GM23338 (cell line): ENCODE results near the gene CARHSP1. TPM values are rescaled to one million over a fixed set of nuclear protein-coding genes. Genes with fewer than 3 reads are reported as not detected.

ENCODE experiments used
- ATAC-seq: fragments of 200-7000 bp; cut with Tn5 transposase; 3 replicates; pipeline ENCODE4 v1.9.1; 2020
- DNase-seq: peaks from one replicate; pipeline ENCODE4 v3.0.0-alpha.2; 2015; ENCODE audit warnings: low spot score
- H2AFZ ChIP-seq: fragments of 200-600 bp; sonication (generic); 2 replicates; pipeline ENCODE4 v1.8.0; 2016; ENCODE audit warnings: antibody characterized with exemption, mild to moderate bottlenecking, moderate library complexity
- H3F3A ChIP-seq: fragments of 200-600 bp; sonication (generic); replicated peaks from 2 replicates; pipeline ENCODE4 v1.8.0; 2017; ENCODE audit warnings: antibody characterized with exemption, mixed run types, low read depth
- H3K27ac ChIP-seq: fragments of 200-600 bp; sonication (generic); 2 replicates; pipeline ENCODE4 v1.6.1; 2016; ENCODE audit warnings: low read depth
- H3K27me3 ChIP-seq: fragments of 200-600 bp; sonication (generic); 2 replicates; pipeline ENCODE4 v1.8.0; 2016; ENCODE audit warnings: mild to moderate bottlenecking, mixed run types, moderate library complexity; ENCODE audit not compliant: insufficient read depth
- H3K36me3 ChIP-seq: fragments of 200-600 bp; sonication (generic); 2 replicates; pipeline ENCODE4 v1.8.0; 2016; ENCODE audit warnings: mild to moderate bottlenecking; ENCODE audit not compliant: insufficient read depth
- H3K4me1 ChIP-seq: fragments of 200-600 bp; sonication (generic); 2 replicates; pipeline ENCODE4 v1.8.0; 2016; ENCODE audit warnings: mild to moderate bottlenecking, moderate library complexity; ENCODE audit not compliant: insufficient read depth
- H3K4me2 ChIP-seq: fragments of 200-600 bp; sonication (generic); 2 replicates; pipeline ENCODE4 v1.7.1; 2017; ENCODE audit warnings: mixed run types
- H3K4me3 ChIP-seq: fragments of 200-600 bp; sonication (generic); 2 replicates; pipeline ENCODE4 v1.6.1; 2016; ENCODE audit warnings: mixed run types
- H3K79me2 ChIP-seq: fragments of 200-600 bp; sonication (generic); replicated peaks from 2 replicates; pipeline ENCODE4 v1.8.0; 2017; ENCODE audit warnings: mild to moderate bottlenecking; ENCODE audit not compliant: insufficient read depth
- H3K9me2 ChIP-seq: fragments of 200-600 bp; sonication (generic); 2 replicates; pipeline ENCODE4 v1.8.0; 2017; ENCODE audit not compliant: insufficient read depth
- H4K20me1 ChIP-seq: fragments of 200-600 bp; sonication (generic); replicated peaks from 2 replicates; pipeline ENCODE4 v1.8.0; 2017; ENCODE audit warnings: mild to moderate bottlenecking; ENCODE audit not compliant: insufficient read depth
- H3K27ac Mint-ChIP-seq: 2 replicates; pipeline ENCODE4 v1.8.0; 2020; ENCODE audit warnings: inconsistent platforms, mild to moderate bottlenecking, moderate library complexity, mixed read lengths
- H3K27me3 Mint-ChIP-seq: 3 replicates; pipeline ENCODE4 v1.8.0; 2022; ENCODE audit warnings: low read depth, mild to moderate bottlenecking, moderate library complexity, mixed read lengths, inconsistent platforms; ENCODE audit not compliant: insufficient read depth, poor library complexity
- H3K36me3 Mint-ChIP-seq: 3 replicates; pipeline ENCODE4 v1.8.0; 2021; ENCODE audit warnings: low read depth, mild to moderate bottlenecking, inconsistent platforms, moderate library complexity, mixed read lengths
- H3K4me1 Mint-ChIP-seq: 3 replicates; pipeline ENCODE4 v1.8.0; 2020; ENCODE audit warnings: mild to moderate bottlenecking, inconsistent platforms, mixed read lengths
- H3K4me3 Mint-ChIP-seq: 3 replicates; pipeline ENCODE4 v1.8.0; 2021; ENCODE audit warnings: moderate library complexity, mild to moderate bottlenecking, inconsistent platforms, mixed read lengths
- H3K9me3 Mint-ChIP-seq: 3 replicates; pipeline ENCODE4 v1.8.0; 2020; ENCODE audit warnings: moderate library complexity, mild to moderate bottlenecking, inconsistent platforms, mixed read lengths
- CTCF ChIP-seq, 2 experiments: fragments of 200-600 bp in 1 of 2; sonication (generic) in 1 of 2; conservative IDR thresholded peaks; 2 replicates each; pipeline versions ENCODE4 v1.5.1 to v1.6.1; 2016 to 2017; ENCODE audit warnings: antibody characterized with exemption in 2 of 2, low read depth in 2 of 2, mild to moderate bottlenecking in 2 of 2, moderate library complexity in 1 of 2
- ETS1 ChIP-seq: IDR thresholded peaks from 2 replicates; pipeline ENCODE4 v1.6.1; 2016; ENCODE audit warnings: antibody characterized with exemption
- EZH2 ChIP-seq: fragments of 200-600 bp; sonication (generic); IDR thresholded peaks from one replicate; pipeline ENCODE4 v1.8.0; 2017; ENCODE audit warnings: antibody characterized with exemption, mild to moderate bottlenecking, low read depth; ENCODE audit not compliant: unreplicated experiment
- EZH2phosphoT487 ChIP-seq: fragments of 200-600 bp; sonication (generic); IDR thresholded peaks from one replicate; pipeline ENCODE4 v1.8.1; 2018; ENCODE audit warnings: antibody characterized with exemption; ENCODE audit not compliant: unreplicated experiment
- JUNB ChIP-seq: IDR thresholded peaks from one replicate; pipeline ENCODE4 v1.6.1; 2016; ENCODE audit warnings: antibody characterized with exemption; ENCODE audit not compliant: unreplicated experiment
- NANOG ChIP-seq: IDR thresholded peaks from 2 replicates; pipeline ENCODE4 v1.6.1; 2016; ENCODE audit warnings: antibody characterized with exemption, borderline replicate concordance
- POLR2AphosphoS5 ChIP-seq: IDR thresholded peaks from 2 replicates; pipeline ENCODE4 v1.6.1; 2016; ENCODE audit warnings: antibody characterized with exemption, low read depth
- REST ChIP-seq: IDR thresholded peaks from one replicate; pipeline ENCODE4 v1.6.1; 2018; ENCODE audit warnings: antibody characterized with exemption; ENCODE audit not compliant: unreplicated experiment
- STAT1 ChIP-seq: IDR thresholded peaks from one replicate; pipeline ENCODE4 v1.6.1; 2016; ENCODE audit warnings: antibody characterized with exemption; ENCODE audit not compliant: unreplicated experiment
- ZNF114 ChIP-seq: fragments of 250-450 bp; sonication (Bioruptor Pico); IDR thresholded peaks from 2 replicates; pipeline ENCODE4 v1.5.0; 2020; ENCODE audit warnings: mild to moderate bottlenecking, moderate library complexity
- ZNF331 ChIP-seq: fragments of 250-450 bp; sonication (Bioruptor Pico); IDR thresholded peaks from 2 replicates; pipeline ENCODE4 v1.5.0; 2020; ENCODE audit warnings: low read depth, mild to moderate bottlenecking, moderate library complexity
- ZNF462 ChIP-seq: fragments of 250-450 bp; sonication (Bioruptor Pico); IDR thresholded peaks from 2 replicates; pipeline ENCODE4 v1.5.0; 2020; ENCODE audit warnings: mild to moderate bottlenecking, moderate library complexity
- polyA plus RNA-seq: library from polyadenylated mRNA; unstranded; fragments of >200 nt; fragmentation: Nextera tagmentation; extraction: Ambion mirVana; gene quantifications from 2 replicates; pipeline ENCODE4 v1.2.1, GENCODE V29; 2016
- total RNA-seq: library from RNA; depleted of rRNA; stranded (reverse); fragments of >200 nt; shearing (Covaris generic); gene quantifications from 2 replicates; pipeline ENCODE4 v1.2.3, GENCODE V29; 2014

CARHSP1 gene
- total and polyA plus RNA-seq, 2 experiments from 2014 or later: 286 to 339 TPM

GRCh38 chr16:8804313-8804712, 64.5 kb downstream of the CARHSP1 start:
- TF ChIP-seq EZH2phosphoT487 (no peak), POLR2AphosphoS5 (no peak), STAT1 (no peak), JUNB (no peak), REST (no peak), NANOG (no peak), CTCF (conservative IDR thresholded peaks at IDR 0.05; ENCODE audit: low read depth in 2 of 2) (no peak), ZNF331 (no peak), EZH2 (no peak), ETS1 (no peak), ZNF462 (CRISPR knock-in tag) (no peak), ZNF114 (CRISPR knock-in tag) (no peak)
- Histone ChIP-seq H2AFZ (no peak overlapping the region), H3K79me2 (peaks cover 70% of the 10 kb centered on the region), H3K4me3 (no peak overlapping the region), H3K4me1 (no peaks in the 10 kb centered on the region; the same call in 1 of the 2 replicates), H3K36me3 (peaks cover 57% of the 10 kb centered on the region), H4K20me1 (peaks cover 34% of the 10 kb centered on the region), H3K4me2 (no peak overlapping the region), H3F3A (peaks cover 14% of the 10 kb centered on the region; the same call in 1 of the 2 replicates), H3K9me2 (no peaks in the 10 kb centered on the region), H3K27me3 (no peaks in the 10 kb centered on the region), H3K27ac (0 out of 2 replicates have a peak overlapping the region, but pooled peaks have one; percentile 50)
- H3K4me1 Mint-ChIP-seq: peaks cover under 1% of the 10 kb centered on the region
- DNase-seq: no peak
- H3K27ac Mint-ChIP-seq: peak overlapping the region; percentile 36; the same call in 1 of the 2 replicates
- peaks cover 9% of the 10 kb centered on the region for H3K27me3 Mint-ChIP-seq
- no peak overlapping the region for H3K4me3 Mint-ChIP-seq
- peaks cover 76% of the 10 kb centered on the region for H3K36me3 Mint-ChIP-seq
- no peak for ATAC-seq
- H3K9me3 Mint-ChIP-seq: no peaks in the 10 kb centered on the region; the same call in 2 of the 3 replicates
